ENCODE results near the gene RALGPS2. TPM values are rescaled to one million over a fixed set of nuclear protein-coding genes. Genes with fewer than 3 reads are reported as not detected.

RALGPS2 gene
- total and polyA plus RNA-seq, 2 donors from 2014 or later, result 3.6 to 32.8 TPM

DNA sequence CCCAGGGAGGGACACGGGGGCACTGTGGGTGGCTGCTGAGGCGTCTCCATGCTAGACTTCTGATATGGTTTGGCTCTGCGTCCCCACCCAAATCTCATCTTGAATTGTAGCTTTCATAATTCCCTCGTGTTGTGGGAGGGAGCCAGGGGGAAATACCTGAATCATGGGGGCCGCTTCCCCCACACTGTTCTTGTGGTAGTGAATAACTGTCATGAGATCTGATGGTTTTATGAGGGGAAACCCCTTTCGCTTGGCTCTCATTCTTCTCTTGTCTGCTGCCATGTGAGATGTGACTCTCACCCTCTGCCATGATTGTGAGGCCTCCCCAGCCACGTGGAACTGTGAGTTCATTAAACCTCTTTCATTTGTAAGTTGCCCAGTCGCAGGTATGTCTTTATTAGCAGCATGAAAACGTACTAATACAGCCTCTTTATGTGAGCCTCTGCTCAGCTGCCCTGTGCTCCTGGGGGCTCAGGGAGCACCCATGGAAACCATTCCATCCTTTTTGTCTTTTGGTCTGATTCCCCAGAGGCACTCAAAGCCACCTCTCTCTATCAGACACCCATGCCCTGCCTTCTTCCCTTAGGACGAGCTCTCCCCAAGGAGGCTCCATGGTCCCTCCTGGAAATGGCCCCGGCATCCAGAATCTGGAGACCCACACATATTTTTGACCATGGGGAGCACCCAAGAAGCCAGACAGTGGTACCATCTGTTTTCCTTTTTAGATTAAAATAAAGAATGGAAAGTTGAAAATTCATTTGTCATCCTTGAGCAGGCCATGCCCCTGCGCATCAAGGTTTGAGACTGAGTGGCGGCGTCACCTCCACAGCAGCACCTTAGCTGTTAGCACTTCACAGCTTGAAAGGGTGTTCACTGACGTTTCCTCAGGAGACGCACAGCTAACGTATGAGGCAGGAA, 234.8 kb downstream of the RALGPS2 start:
- no peaks in the 10 kb centered on the region for H3K36me3 ChIP-seq (ENCODE audit: control insufficient read depth in 2 of 3, insufficient read depth in 3 of 3, low read length in 3 of 3)
- H3K9ac ChIP-seq (ENCODE audit: low read length in 3 of 3), result no peak overlapping the region
- H3K4me3 ChIP-seq (ENCODE audit: low read length in 3 of 3), result no peak overlapping the region
- FAIRE-seq (no peak), DNase-seq (no peak)
- intact Hi-C loops (cut with DNase I), result no loop called here
- no peaks in the 10 kb centered on the region for H3K27me3 ChIP-seq (ENCODE audit: control insufficient read depth, insufficient read depth, low read length)
- no peak for TF ChIP-seq CTCF (IDR thresholded peaks at IDR 0.05; ENCODE audit: borderline replicate concordance, extremely low read depth, insufficient read depth)
- no peak overlapping the region for H3K27ac ChIP-seq (ENCODE audit: low read depth in 2 of 2, low read length in 2 of 2)
- no peaks in the 10 kb centered on the region for H3K4me1 ChIP-seq (ENCODE audit: control insufficient read depth in 2 of 3, insufficient read depth in 2 of 3, low read depth in 1 of 3, low read length in 3 of 3)
- H3K9me3 ChIP-seq (ENCODE audit: control insufficient read depth in 2 of 3, insufficient read depth in 1 of 3, low read length in 3 of 3), result peaks cover 0 to 3% (median 0%) of the 10 kb centered on the region in 3 donors

GRCh38 chr1:178960482-178961240, 235.6 kb downstream of the RALGPS2 start:
- Histone ChIP-seq H3K9ac (ENCODE audit: low read length in 3 of 3) (no peak overlapping the region), H3K27me3 (ENCODE audit: control insufficient read depth, insufficient read depth, low read length) (no peaks in the 10 kb centered on the region), H3K36me3 (ENCODE audit: control insufficient read depth in 2 of 3, insufficient read depth in 3 of 3, low read length in 3 of 3) (no peaks in the 10 kb centered on the region), H3K27ac (ENCODE audit: low read depth in 2 of 2, low read length in 2 of 2) (no peak overlapping the region), H3K4me1 (ENCODE audit: control insufficient read depth in 2 of 3, insufficient read depth in 2 of 3, low read depth in 1 of 3, low read length in 3 of 3) (no peaks in the 10 kb centered on the region), H3K4me3 (ENCODE audit: low read length in 3 of 3) (no peak overlapping the region), H3K9me3 (ENCODE audit: control insufficient read depth in 2 of 3, insufficient read depth in 1 of 3, low read length in 3 of 3) (peaks cover 0 to 3% (median 0%) of the 10 kb centered on the region in 3 donors)
- no peak for TF ChIP-seq CTCF (IDR thresholded peaks at IDR 0.05; ENCODE audit: borderline replicate concordance, extremely low read depth, insufficient read depth)
- FAIRE-seq (no peak), DNase-seq (no peak)
- intact Hi-C loops (cut with DNase I), result no loop called here

- Histone ChIP-seq H3K4me1 (ENCODE audit: control insufficient read depth in 2 of 3, insufficient read depth in 2 of 3, low read depth in 1 of 3, low read length in 3 of 3) (no peaks in the 10 kb centered on the region), H3K36me3 (ENCODE audit: control insufficient read depth in 2 of 3, insufficient read depth in 3 of 3, low read length in 3 of 3) (no peaks in the 10 kb centered on the region), H3K9ac (ENCODE audit: low read length in 3 of 3) (no peak overlapping the region), H3K4me3 (ENCODE audit: low read length in 3 of 3) (no peak overlapping the region), H3K27ac (ENCODE audit: low read depth in 2 of 2, low read length in 2 of 2) (no peak overlapping the region), H3K9me3 (ENCODE audit: control insufficient read depth in 2 of 3, insufficient read depth in 1 of 3, low read length in 3 of 3) (peaks cover 0 to 3% (median 0%) of the 10 kb centered on the region in 3 donors), H3K27me3 (ENCODE audit: control insufficient read depth, insufficient read depth, low read length) (no peaks in the 10 kb centered on the region)
- TF ChIP-seq CTCF (IDR thresholded peaks at IDR 0.05; ENCODE audit: borderline replicate concordance, extremely low read depth, insufficient read depth), result no peak
- FAIRE-seq (no peak), DNase-seq (no peak)
- intact Hi-C loops (cut with DNase I), result no loop called here
These were observed 236.3 kb downstream of the RALGPS2 start for GRCh38 chr1:178961331-178961730.
